Breast epithelium (tissue), 4 donors: Measurements from ENCODE around the gene ALPI. TPM values are rescaled to one million over a fixed set of nuclear protein-coding genes. Genes with fewer than 3 reads are reported as not detected.

Experiments used
- DNase-seq, 2 donors: peaks; one replicate each; pipeline ENCODE4 v3.0.0-alpha.2; 2019; ENCODE audit warnings: low spot score in 2 of 2
- H3K27ac ChIP-seq, 2 donors: fragments of 200-600 bp; sonication (generic) in 1 of 2; one replicate each; pipeline ENCODE4 v1.5.1; 2016 to 2019; ENCODE audit warnings: mild to moderate bottlenecking in 1 of 2
- H3K27me3 ChIP-seq, 2 donors: fragments of 200-600 bp; sonication (generic) in 1 of 2; one replicate each; pipeline versions ENCODE4 v1.5.1 to v1.6.0; 2017 to 2019; ENCODE audit warnings: control low read depth in 1 of 2, mild to moderate bottlenecking in 1 of 2
- H3K36me3 ChIP-seq: fragments of 200-600 bp; one replicate; pipeline ENCODE4 v1.5.1; 2019
- H3K4me1 ChIP-seq, 2 donors: fragments of 200-600 bp; sonication (generic); one replicate each; pipeline ENCODE4 v1.5.1; 2016 to 2019; ENCODE audit warnings: control low read depth in 1 of 2
- H3K4me3 ChIP-seq, 3 donors: fragments of 200-600 bp; sonication (generic); 1 replicate in 2 of 3; 2 replicates in 1 of 3; pipeline ENCODE4 v1.5.1; 2016 to 2019; ENCODE audit warnings: mild to moderate bottlenecking in 3 of 3, moderate library complexity in 2 of 3
- H3K9me3 ChIP-seq, 2 donors: fragments of 200-600 bp; sonication (generic) in 1 of 2; one replicate each; pipeline ENCODE4 v1.5.1; 2016 to 2019; ENCODE audit warnings: control low read depth in 1 of 2
- CTCF ChIP-seq, 3 donors: fragments of 450-650 bp; IDR thresholded peaks; one replicate each; pipeline ENCODE4 v1.5.1; 2016 to 2017; ENCODE audit warnings: antibody characterized with exemption in 3 of 3, mild to moderate bottlenecking in 3 of 3, moderate library complexity in 3 of 3
- POLR2A ChIP-seq: fragments of 450-650 bp; IDR thresholded peaks from one replicate; pipeline ENCODE4 v1.6.1; 2016; ENCODE audit warnings: antibody characterized with exemption, mild to moderate bottlenecking, moderate library complexity
- POLR2AphosphoS5 ChIP-seq, 3 donors: sonication (generic); formaldehyde crosslinking; IDR thresholded peaks; one replicate each; pipeline ENCODE4 v1.6.1; 2017; ENCODE audit warnings: antibody characterized with exemption in 3 of 3
- intact Hi-C: fragments of 100-400 bp; cut with DNase I; formaldehyde crosslinking; loops from one replicate; pipeline ENCODE4 v1.15.1; 2023; ENCODE audit warnings: low total_unique reads
- total RNA-seq, 3 donors: library from RNA; depleted of rRNA; stranded (reverse); fragments of >200 nt; gene quantifications; one replicate each; pipeline ENCODE4 v1.1.0, GENCODE V29; 2016

Gene ALPI
- total RNA-seq, 3 donors from 2014 or later: 0.33 TPM; not detected in 2

GRCh38 chr2:232482301-232483238 is 26.6 kb downstream of the ALPI start:
- Histone ChIP-seq H3K27ac (no peak overlapping the region), H3K9me3 (no peaks in the 10 kb centered on the region), H3K4me1 (no peaks in the 10 kb centered on the region), H3K36me3 (no peaks in the 10 kb centered on the region), H3K27me3 (peaks cover 0 to 61% of the 10 kb centered on the region in 2 donors), H3K4me3 (no peak overlapping the region)
- intact Hi-C loops: no loop called here
- peak in 1 of 2 donors; percentile 51 for DNase-seq
- TF ChIP-seq CTCF (IDR thresholded peaks at IDR 0.05) (no peak), POLR2A (no peak), POLR2AphosphoS5 (IDR thresholded peaks at IDR 0.05) (no peak)

GRCh38 chr2:232483311-232483922 is 27.5 kb downstream of the ALPI start:
- peak in 1 of 2 donors; percentile 47 for DNase-seq
- intact Hi-C loops: no loop called here
- Histone ChIP-seq H3K27me3 (peaks cover 0 to 68% of the 10 kb centered on the region in 2 donors), H3K9me3 (no peaks in the 10 kb centered on the region), H3K36me3 (no peaks in the 10 kb centered on the region), H3K4me1 (no peaks in the 10 kb centered on the region), H3K4me3 (no peak overlapping the region), H3K27ac (no peak overlapping the region)
- no peak for TF ChIP-seq POLR2A
- TF ChIP-seq POLR2AphosphoS5 (IDR thresholded peaks at IDR 0.05): no peak
- no peak for TF ChIP-seq CTCF (IDR thresholded peaks at IDR 0.05)

- intact Hi-C loops: no loop called here
- H3K27me3 ChIP-seq: peaks cover 0 to 70% of the 10 kb centered on the region in 2 donors
Measured at GRCh38 chr2:232483923-232484627, 28.1 kb downstream of the ALPI start.

GRCh38 chr2:232484628-232485347 is 28.8 kb downstream of the ALPI start:
- peak in 1 of 2 donors; percentile 43 for DNase-seq
- intact Hi-C loops: no loop called here
- H3K27me3 ChIP-seq: peaks cover 0 to 70% of the 10 kb centered on the region in 2 donors

More at GRCh38 chr2:232483923-232484627, 28.1 kb downstream of the ALPI start:
- H3K4me1 ChIP-seq: no peaks in the 10 kb centered on the region
- no peak overlapping the region for H3K4me3 ChIP-seq
- H3K27ac ChIP-seq: no peak overlapping the region
- peak in 1 of 2 donors; percentile 31 for DNase-seq
- H3K36me3 ChIP-seq: no peaks in the 10 kb centered on the region
- TF ChIP-seq CTCF (IDR thresholded peaks at IDR 0.05): no peak
- H3K9me3 ChIP-seq: no peaks in the 10 kb centered on the region

More at GRCh38 chr2:232484628-232485347, 28.8 kb downstream of the ALPI start:
- no peak for TF ChIP-seq CTCF (IDR thresholded peaks at IDR 0.05)
- no peak for TF ChIP-seq POLR2AphosphoS5 (IDR thresholded peaks at IDR 0.05)
- Histone ChIP-seq H3K4me1 (no peaks in the 10 kb centered on the region), H3K4me3 (no peak overlapping the region), H3K9me3 (no peaks in the 10 kb centered on the region), H3K36me3 (no peaks in the 10 kb centered on the region), H3K27ac (no peak overlapping the region)
